GM06990 (cell line): ENCODE data around the gene CLSTN2.

Experiments used
- DNase-seq: peaks from one replicate; pipeline ENCODE4 v3.0.0-alpha.2; 2011; ENCODE audit not compliant: insufficient read length; ENCODE audit errors: extremely low read depth
- H3K27me3 ChIP-seq: replicated peaks from 2 replicates; pipeline ENCODE4 v1.6.0; 2011; ENCODE audit warnings: low read length; ENCODE audit not compliant: control insufficient read depth, insufficient read depth
- H3K36me3 ChIP-seq: 2 replicates; pipeline ENCODE4 v1.5.1; 2011; ENCODE audit warnings: low read length; ENCODE audit not compliant: control insufficient read depth, insufficient read depth
- H3K4me3 ChIP-seq: replicated peaks from 2 replicates; pipeline ENCODE4 v1.5.1; 2011; ENCODE audit warnings: low read depth, mild to moderate bottlenecking, control low read depth, low read length
- CTCF ChIP-seq: IDR thresholded peaks from 2 replicates; pipeline ENCODE4 v1.5.1; 2011; ENCODE audit warnings: low read length, control low read depth, mild to moderate bottlenecking, inconsistent platforms; ENCODE audit not compliant: insufficient read depth, poor library complexity, severe bottlenecking

Gene CLSTN2

GRCh38 chr3:140395134-140396075, 460.4 kb downstream of the CLSTN2 start:
- Histone ChIP-seq H3K27me3 (no peaks in the 10 kb centered on the region; the same call in 1 of the 2 replicates), H3K4me3 (no peak overlapping the region), H3K36me3 (no peaks in the 10 kb centered on the region)
- no peak for DNase-seq
- no peak for TF ChIP-seq CTCF

GRCh38 chr3:140396110-140396509, 461.1 kb downstream of the CLSTN2 start:
- TF ChIP-seq CTCF, result no peak
- no peaks in the 10 kb centered on the region for H3K36me3 ChIP-seq
- DNase-seq, result no peak
- H3K27me3 ChIP-seq, result no peaks in the 10 kb centered on the region; the same call in 1 of the 2 replicates
- H3K4me3 ChIP-seq, result no peak overlapping the region

GRCh38 chr3:140397847-140398246, 462.9 kb downstream of the CLSTN2 start:
- H3K27me3 ChIP-seq, result no peaks in the 10 kb centered on the region; the same call in none of the 2 replicates
- no peak overlapping the region for H3K4me3 ChIP-seq
- DNase-seq, result no peak
- TF ChIP-seq CTCF, result no peak
- no peaks in the 10 kb centered on the region for H3K36me3 ChIP-seq

GRCh38 chr3:140398387-140398786, 463.4 kb downstream of the CLSTN2 start:
- no peak for TF ChIP-seq CTCF
- no peak for DNase-seq
- Histone ChIP-seq H3K27me3 (no peaks in the 10 kb centered on the region; the same call in none of the 2 replicates), H3K4me3 (no peak overlapping the region), H3K36me3 (no peaks in the 10 kb centered on the region)

- no peak for DNase-seq
- H3K36me3 ChIP-seq, result no peaks in the 10 kb centered on the region
- H3K4me3 ChIP-seq, result no peak overlapping the region
- TF ChIP-seq CTCF, result no peak
- no peaks in the 10 kb centered on the region; the same call in none of the 2 replicates for H3K27me3 ChIP-seq
These were observed 464.9 kb downstream of the CLSTN2 start for GRCh38 chr3:140399871-140400270.
